Gastrocnemius medialis (tissue), 4 donors: ENCODE measurements around the gene TYROBP.

Source experiments
- POLR2A ChIP-seq, 2 donors: fragments of 450-650 bp; IDR thresholded peaks; one replicate each; pipeline ENCODE4 v1.6.1; 2017; ENCODE audit warnings: antibody characterized with exemption in 2 of 2, mild to moderate bottlenecking in 2 of 2, moderate library complexity in 2 of 2
- TF ChIP-seq, protein P1 (sequence below), 5 experiments: fragments of 450-650 bp in 3 of 5; fragments of 200-600 bp in 2 of 5; sonication (generic) in 2 of 5; IDR thresholded peaks in 4 of 5; conservative IDR thresholded peaks in 1 of 5; 1 replicate in 4 of 5; 2 replicates in 1 of 5; pipeline ENCODE4 v1.5.1; 2016 to 2019; ENCODE audit warnings: antibody characterized with exemption in 5 of 5, mild to moderate bottlenecking in 3 of 5, moderate library complexity in 3 of 5

DNA sequence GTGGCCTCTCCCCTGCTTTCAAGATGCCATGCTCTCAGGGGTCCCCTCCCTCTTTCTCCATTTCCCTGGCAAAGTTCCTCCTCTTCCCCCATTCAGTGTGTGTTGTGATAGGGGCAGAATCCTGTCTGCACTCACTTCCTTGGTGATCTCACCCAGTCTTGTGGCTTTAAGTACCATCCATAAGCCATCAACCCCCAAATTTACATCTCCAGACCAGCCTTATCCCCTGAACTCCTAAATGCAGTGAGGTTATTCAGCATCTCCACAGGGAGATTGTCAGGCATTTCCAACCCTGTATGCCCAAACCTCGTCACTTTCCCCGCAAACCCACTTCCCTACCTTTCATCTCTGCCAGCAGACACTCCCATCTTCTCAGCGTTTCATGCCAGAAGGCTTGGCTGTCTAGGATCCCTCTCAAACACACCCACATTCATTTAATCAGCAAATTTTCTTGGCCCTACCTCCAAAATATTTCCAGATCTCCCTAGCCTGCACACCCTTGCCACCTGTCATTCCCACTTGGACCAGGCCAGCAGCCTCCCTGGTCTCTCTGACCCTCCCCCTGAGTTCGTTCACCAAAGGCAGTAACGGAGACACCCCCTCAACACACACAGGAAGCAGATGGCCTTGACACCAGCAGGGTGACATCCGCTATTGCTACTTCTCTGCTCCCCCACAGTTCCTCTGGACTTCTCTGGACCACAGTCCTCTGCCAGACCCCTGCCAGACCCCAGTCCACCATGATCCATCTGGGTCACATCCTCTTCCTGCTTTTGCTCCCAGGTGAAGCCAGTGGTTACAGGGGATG, 6.0 kb downstream of the TYROBP start, which contains the start of gene HCST:
- TF ChIP-seq, protein P1, sequence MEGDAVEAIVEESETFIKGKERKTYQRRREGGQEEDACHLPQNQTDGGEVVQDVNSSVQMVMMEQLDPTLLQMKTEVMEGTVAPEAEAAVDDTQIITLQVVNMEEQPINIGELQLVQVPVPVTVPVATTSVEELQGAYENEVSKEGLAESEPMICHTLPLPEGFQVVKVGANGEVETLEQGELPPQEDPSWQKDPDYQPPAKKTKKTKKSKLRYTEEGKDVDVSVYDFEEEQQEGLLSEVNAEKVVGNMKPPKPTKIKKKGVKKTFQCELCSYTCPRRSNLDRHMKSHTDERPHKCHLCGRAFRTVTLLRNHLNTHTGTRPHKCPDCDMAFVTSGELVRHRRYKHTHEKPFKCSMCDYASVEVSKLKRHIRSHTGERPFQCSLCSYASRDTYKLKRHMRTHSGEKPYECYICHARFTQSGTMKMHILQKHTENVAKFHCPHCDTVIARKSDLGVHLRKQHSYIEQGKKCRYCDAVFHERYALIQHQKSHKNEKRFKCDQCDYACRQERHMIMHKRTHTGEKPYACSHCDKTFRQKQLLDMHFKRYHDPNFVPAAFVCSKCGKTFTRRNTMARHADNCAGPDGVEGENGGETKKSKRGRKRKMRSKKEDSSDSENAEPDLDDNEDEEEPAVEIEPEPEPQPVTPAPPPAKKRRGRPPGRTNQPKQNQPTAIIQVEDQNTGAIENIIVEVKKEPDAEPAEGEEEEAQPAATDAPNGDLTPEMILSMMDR (IDR thresholded peaks at IDR 0.05 in 4 of 5, conservative IDR thresholded peaks at IDR 0.05 in 1 of 5): no peak
- no peak for TF ChIP-seq POLR2A (IDR thresholded peaks at IDR 0.05)
